NCI-H2196 treated with DMSO at 0.1 percent for 48 hours (cell line): Measurements from ENCODE around the gene GJA9.
"Not testable (repeated sequence)": the region's sequence is repeated elsewhere in the genome, so short reads cannot be mapped to it uniquely, and the experiment has no call there.

ENCODE experiments used
- DNase-seq: peaks from one replicate; lab custom pipeline; 2025; ENCODE audit not compliant: unreplicated experiment; lab: John Stamatoyannopoulos, UW

GJA9 gene

DNA sequence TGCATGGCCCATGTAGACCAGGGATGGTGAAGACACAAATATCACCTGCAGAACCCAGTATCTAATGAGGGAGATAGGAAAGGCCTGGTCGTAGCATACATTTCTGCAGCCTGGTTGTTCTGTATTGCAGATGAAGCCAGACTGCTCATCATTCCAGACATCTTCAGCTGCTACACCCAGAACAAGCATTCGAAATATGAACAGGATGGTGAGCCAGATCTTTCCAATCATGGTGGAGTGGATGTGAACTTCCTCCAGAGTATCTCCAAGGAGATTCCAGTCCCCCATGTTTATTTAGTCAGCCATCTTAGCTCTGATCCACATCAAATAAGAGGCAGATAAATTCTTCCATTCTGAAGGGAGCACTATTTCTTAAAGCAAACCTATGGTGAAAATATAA is 5.6 kb downstream of the GJA9 start:
- DNase-seq, result no peak

DNA sequence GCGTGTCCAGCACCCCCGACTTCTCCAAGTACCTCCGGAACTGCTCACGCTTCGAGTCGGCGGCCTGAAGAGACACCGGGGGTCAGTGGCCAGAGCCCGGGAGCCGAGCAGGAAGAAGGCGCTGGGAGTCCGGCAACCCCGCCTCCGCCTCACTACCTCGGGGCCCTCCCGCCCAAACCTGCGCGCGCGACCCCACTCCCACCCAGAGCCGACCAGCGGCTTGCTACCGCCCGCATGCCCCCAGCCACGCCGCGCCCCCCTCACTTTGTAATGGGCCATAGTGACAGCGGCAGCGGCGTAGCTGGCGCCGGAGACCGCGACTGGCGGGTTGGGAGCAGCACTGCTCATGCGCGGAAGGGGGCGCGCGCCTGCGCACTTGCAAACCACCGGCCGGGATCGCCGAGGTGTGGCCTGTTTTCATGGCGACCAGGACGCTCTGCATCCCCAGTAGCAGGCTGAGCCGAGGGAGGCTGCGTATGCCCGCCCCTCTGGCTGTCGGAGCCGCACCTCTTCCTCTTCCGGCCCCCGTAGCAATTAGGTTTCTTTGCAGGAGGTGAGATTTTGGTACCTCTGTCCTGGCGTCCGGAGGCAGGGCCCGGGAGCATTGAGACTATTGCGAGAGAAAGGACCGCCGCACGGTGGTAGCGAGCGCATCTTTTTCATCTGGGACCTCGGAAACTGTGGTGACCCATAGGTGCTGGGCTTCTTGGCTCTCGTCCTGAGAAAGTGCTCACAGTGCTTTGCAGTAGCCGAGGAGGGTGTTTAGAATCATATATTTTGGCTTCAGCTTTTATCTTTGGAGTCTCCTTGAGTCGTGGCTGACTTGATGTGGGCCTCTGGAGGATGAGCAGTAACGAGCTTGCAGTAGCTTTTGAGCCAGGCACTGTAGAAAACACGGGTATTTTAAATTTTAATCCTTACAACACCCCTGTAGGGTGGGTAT is 8.1 kb downstream of the GJA9 start, which contains the start of gene MYCBP:
Gene MYCBP (minus strand): TSS at position 322 of the 943 bp plus-strand sequence. CDS start 43 bp downstream, at position 279.
- peak; percentile 93 for DNase-seq

DNA sequence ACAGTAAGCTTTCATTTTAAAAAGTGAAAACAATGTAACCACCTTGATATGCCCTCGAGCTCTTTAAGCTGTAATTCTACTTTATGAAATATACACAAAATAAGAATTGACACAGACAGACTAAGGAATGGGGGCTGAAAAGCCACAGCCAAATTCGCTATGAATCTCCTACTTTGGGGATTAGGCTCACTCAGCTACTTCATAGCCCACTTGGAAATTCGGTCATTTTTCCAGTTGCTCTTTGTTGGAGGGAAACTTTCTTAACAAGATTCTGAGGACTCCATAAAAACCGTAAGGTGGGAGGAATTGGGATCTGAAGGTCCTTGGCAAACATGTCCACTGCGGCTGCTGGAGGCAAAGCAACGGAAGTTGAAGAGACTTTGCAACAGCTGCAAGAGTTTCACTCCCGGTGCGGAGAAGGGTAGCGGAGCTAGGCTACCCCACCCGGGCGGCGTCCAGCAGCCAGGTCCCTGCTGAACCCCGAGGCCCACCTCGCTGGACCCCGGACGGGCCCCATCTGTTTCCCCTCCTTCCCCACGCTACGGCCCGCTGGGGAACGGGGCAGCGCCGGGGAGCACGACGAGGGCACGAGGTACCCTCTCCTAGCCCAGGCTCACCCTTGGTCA is 8.9 kb downstream of the GJA9 start:
- no peak for DNase-seq

DNA sequence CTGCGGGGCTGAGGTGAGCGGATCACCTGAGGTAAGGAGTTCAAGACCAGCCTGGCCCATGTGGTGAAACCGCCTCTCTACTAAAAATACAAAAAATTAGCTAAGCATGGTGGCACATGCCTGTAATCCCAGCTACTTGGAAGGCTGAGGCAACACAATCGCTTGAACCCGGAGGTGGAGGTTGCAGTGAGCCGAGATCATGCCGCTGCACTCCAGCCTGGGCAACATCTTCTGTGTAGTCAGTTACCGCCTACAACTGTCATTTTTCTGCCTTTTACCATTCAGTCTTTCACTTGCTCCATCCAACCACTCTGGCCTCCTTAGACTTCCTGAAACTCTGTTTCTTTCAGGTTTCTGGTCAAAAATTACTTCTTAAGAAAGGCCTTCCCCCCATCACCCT is 10.4 kb downstream of the GJA9 start:
- DNase-seq, result no peak

DNA sequence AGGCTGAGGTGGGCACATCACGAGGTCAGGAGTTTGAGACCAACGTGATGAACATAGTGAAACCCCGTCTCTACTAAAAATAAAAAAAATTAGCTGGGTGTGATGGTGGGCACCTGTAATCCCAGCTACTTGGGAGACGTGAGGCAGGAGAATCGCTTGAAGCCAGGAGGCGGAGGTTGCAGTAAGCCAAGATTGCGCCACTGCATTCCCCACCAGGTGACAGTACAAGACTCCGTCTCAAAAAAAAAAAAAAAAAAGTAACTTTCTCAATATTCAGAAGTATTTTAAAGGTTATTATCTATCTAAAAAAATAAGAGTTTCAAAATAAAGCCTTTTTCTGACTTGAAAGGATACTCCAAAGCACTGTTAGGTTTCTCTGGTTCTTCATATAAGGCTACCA is 14.2 kb downstream of the GJA9 start:
- DNase-seq, result no peak

DNA sequence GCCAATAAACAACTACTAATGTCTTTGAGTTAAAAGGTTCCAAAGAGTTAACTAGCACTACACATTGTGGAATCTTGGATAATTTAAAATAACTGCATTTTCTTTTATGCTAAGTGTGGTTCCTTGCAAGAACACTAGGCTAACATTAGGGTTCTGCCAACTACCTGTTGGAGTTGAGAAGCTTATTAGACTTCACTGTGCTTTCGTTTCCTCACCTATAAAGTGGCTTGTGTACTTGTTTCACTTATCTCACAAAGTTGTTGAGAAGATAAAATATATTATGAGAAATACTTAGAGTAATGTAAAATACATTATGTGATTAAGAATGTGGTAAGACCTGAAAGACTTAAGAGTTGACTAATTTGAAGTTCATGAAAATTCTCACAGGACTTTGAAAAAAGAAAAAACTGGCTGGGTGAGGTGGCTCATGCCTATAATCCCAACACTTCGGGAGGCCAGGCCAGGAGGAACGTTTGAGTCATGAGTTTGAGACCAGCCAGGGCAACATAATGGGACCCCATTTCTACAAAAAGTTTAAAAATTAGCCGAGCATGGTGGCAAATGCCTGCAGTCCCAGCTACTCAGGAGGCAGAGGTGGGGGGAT is 16.2 kb downstream of the GJA9 start:
- DNase-seq, result no peak

DNA sequence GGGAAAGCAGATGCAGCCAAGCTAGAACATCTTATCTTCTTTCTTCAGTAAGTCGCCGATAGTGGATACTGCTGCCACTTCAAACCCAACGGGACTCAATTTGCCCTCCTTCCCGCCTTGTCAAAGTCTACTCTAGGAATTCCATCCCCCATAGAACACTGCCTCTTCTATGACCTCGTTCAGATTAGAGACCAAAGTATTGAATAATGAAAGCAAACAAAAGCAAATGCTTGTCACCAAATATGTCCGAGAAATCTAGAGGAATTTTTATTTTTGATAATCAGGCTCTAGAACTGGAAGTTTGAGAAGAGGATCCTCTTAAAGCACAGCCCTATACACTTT is 21.0 kb downstream of the GJA9 start:
- no peak for DNase-seq

DNA sequence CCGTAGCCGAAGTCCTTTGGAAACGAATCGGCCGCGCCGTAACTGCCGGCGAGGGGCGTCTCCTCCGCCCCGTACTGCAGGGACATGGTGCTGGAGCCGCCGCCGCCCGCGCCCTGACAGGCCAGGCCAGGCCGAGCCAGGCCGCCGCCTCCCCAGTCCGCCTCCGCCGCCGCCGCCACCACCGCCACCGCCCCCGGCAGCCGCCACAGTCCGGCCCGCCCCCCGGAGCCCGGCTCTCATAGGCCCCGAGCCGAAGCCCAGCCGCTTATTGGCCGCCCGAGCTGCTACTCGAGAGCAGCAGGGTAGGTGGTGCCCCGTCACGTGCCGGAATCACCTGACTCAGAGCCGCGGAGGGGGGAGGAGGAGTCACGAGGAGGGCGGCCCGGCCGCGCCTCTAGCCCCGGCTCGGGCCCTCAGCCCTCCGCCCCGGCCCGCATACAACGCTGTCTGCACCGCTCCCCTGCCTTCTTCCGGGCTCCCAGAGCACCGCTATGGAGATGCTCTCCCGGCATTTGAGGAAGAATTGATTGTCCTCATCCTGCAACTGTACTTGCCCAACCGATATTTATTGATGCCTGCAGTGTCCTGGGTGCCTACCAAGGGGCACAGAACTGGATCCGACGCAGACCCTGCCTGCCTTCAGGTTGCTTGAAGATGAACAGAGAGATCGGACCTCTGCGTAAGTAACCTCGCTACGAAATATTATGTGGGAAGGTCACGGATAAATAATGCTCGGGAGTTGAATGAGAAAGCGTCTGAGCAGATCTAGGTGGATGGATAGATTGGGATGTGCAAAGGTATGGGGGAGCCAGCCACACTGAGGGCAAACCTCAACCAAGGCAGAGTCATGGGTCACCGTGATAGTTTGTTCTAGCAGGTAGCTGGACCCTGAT is 21.6 kb downstream of the GJA9 start, which contains the start of gene RRAGC:
Gene RRAGC (minus strand): TSS at position 212 of the 893 bp plus-strand sequence. CDS start 126 bp downstream, at position 86.
- peak; percentile 95 for DNase-seq

DNA sequence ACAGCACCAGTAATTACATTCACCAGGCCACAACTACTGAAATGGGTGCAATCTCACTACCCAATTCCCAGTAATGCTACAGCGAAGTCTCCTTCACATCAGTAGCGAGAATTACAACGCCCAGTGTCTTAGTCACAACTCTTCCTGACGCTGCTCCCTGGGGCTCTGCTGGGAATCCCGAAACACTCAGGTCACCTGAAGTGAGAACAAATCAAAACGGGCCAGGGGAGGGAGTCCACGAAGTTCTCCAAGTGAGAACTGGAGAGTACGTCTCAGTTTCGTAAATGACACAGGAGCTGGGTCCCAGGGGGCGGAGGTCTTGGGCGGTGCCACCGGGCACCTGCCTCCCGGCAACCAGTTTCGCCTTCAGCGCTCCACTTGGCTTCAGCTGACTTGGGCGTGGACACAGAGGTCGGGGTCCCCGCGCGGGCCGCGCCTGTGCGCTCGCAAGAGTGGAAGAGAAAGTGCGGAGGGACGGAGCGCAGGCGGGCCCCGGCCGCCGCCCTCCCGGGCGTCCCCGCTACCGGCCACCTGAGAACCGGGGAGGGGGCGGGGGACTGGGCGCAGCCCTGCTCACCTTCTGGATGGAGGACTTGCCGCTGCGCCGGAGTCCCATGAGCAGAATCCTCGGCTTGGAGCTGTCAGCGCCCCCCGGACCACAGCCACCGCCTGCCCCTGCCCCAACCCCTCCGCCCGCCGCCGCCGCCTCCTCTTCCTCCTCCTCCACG is 22.4 kb downstream of the GJA9 start:
- DNase-seq, result no peak

DNA sequence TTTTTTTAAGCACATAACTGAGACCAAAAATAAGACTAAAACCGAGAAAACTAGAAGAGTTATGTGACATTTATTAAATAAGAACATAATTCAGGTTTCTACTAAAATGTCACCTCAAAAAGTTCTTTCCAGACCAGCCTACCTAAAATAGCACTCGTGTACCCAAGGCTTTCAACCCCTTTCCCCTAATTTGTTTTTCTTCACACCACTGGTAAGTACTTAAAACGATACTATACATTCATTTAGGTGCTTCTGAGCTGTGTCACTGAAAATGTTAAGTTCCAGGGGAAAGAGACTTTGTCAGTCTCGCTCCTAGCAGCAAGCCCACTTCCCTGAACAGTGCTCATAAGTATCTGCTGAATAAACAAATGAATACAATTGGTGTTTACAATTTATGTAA is 28.6 kb downstream of the GJA9 start:
- no peak for DNase-seq

DNA sequence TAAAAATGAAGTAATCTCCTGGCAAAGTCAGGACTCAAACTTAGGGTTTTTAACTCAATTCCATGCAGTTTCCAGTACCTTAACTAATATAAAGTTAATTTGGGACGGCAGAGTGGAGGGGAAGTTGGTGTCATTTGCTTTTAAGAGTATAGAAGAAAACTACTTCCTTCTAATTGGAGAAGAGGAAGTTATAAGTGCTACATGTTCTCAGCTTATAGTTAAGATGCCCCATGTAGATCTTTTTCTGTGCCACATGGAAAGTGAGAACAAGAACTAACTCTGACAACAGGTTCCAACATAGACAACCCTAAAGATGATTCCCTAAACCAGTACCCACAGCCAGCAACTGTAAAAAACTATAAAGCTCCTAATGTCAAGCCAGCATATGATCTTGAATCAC is 33.3 kb downstream of the GJA9 start:
- DNase-seq, result no peak

DNA sequence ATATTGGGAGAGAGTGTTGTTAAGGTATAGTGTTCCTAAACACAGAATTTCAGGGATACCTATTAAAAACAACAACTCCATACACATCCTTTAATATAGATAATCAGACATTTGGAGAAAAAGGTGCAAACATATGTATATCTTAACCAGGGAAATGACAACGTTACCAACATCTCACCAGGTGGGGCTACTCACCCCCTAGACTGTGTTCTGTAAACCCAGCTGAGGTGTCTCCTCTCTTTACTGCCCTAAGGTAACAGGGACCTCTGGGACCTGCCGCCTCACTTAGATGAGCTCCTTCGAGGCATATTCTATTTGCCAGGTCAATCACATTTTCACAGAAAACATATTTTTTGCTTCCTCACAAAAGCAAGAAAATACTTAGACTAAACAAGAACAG is 35.2 kb downstream of the GJA9 start:
- DNase-seq, result no peak

DNA sequence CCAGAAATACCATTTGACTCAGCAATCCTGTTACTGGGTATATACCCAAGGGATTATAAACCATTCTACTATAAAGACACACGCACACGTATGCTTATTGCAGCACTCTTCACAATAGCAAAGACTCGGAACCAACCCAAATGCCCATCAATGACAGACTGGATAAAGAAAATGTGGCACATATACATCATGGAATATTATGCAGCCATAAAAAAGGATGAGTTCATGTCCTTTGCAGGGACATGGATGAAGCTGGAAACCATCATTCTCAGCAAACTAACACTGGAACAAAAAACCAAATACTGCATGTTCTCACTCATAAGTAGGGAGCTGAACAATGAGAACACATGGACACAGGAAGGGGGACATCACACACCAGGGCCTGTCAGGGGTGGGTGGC is 36.3 kb downstream of the GJA9 start:
- DNase-seq, result not testable (repeated sequence)

DNA sequence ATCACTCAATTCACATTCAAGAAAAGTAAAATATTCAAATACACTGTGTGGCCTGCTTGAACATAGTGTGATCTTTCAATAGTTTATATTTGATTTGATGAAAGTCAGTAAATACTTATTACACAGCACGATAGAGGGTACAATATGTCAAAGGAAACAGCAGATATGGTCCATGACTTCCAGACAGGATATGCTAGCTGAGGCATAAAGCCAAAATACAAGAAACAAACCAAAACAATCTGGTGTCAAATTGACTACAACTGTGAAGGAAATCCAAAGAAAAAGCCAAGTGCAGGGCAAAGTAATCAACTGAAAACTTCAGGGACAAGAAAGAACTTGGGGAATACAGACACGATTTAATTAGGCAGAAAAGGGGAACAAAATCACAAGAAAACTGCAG is 41.1 kb downstream of the GJA9 start:
- DNase-seq, result no peak

DNA sequence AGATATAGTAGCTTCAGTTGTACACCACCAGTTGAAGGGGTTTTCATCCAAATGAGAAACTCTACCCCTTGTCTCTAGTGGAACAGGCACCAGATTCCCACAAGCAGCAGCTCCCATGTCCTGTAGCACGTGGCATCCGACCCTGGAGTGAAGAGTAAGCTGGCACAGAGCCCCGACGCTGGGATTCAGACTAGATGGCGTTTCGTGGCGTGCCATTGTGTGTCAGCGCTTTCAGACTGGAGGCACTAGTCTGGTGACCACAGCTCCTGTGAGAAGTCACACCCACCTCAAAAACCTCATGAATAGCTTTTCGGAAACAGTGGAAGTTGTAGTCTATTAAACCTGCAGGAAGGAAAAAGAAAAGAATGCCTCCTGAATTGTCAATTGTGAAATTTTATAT is 42.0 kb downstream of the GJA9 start:
- no peak for DNase-seq

DNA sequence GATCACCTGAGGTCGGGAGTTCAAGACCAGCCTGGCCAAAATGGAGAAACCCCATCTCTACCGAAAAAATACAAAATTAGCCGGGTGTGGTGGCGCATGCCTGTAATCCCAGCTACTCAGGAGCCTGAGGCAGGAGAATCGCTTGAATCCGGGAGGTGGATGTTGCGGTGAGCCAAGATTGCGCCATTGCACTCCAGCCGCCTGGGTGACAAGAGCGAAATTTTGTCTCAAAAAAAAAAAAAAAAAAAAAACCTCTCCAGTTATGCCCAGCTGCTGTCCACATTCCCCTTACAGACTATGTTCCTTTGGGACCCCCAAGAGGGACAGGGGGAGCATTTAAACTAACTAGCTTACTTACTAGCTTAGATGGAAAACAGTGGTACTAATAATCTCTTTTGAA is 45.1 kb downstream of the GJA9 start:
- not testable (repeated sequence) for DNase-seq

DNA sequence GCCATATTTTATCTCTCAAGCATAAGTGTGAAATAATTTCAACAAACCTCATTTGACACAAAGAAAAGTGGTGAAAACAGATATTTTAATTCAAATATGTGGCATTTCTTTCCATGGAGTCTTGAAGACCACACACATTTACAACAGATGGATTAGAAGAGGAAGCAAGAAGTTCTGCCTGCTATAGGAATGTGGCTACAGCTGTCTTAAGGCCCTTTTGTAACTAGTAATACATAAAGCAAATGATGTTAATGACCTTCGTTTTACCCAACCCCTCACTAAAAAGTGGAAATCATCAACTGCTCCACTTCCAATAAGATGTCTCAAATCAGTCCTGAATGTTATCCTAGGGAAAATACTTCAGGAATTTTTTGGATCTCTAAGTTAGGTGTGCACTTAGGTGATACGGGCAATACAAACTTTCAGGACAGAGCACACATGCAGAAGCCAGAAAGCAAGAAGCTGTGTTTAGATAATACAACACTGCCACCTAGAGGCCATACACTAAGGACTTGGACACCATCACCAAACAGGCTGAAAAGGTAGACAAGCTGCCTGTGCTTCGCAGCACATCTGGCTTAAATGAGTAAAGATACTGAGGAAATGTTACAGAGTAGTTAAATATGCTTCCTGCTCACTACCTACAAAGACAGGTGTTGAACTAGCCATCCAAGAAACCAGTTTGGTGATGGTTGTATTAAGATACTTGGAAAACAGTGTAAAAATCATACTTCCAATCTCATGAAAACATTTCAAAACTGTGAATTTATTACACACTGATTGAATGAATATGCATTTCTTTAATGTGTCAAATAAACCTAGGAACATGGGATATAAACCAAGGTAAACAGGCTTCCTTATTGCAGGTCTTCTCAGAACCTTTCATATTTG is 46.2 kb downstream of the GJA9 start:
- DNase-seq, result peak; percentile 49

DNA sequence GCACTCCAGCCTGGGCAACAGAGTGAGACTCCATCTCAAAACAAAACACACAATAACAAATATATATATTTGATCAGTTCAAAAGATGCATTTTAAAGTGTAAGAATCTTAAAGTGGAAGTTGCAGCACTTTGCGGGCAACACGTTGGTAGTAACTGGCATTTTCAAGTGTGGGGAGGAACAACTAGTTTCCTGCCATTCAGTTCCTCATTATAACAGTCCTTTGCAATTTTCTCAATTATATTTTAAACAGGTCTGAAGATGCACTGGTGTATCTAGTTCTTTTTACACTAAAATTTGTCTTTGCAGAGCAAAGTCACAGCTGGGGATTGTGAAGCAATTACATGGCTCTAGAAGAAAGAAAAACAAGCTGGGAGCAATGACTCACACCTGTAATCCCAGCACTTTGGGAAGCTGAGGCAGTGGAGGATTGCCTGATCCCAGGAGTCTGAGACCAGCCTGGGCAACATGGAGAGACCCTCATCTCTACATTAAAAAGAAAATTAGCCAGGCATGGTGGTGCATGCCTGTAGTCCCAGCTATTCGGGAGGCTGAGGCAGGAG is 47.1 kb downstream of the GJA9 start:
- no peak for DNase-seq

DNA sequence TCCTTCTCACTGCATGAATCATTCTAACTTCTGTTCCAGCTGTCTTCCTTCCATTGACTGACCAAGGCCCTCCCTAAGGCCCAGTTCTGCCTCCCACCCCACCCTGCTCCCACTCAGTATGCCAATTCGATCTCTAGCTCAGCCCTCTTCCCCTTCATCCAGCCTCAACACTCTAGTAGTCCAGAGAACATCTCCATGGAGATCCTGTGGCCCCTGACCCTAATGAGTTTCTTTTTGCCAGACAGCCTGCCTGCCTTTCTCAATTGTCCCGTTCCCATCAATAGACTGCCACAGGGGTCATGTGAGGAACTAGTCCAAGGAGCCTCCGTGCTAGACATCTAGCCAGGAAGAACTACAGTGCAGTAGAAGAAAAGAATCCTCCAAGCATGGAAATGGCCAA is 48.2 kb downstream of the GJA9 start:
- no peak for DNase-seq
